ENCODE measurements around the gene KMT2A. TPM values are rescaled to one million over a fixed set of nuclear protein-coding genes. Genes with fewer than 3 reads are reported as not detected.

The KMT2A gene
- total RNA-seq, 1 donor from 2014 or later: 71.1 TPM

DNA sequence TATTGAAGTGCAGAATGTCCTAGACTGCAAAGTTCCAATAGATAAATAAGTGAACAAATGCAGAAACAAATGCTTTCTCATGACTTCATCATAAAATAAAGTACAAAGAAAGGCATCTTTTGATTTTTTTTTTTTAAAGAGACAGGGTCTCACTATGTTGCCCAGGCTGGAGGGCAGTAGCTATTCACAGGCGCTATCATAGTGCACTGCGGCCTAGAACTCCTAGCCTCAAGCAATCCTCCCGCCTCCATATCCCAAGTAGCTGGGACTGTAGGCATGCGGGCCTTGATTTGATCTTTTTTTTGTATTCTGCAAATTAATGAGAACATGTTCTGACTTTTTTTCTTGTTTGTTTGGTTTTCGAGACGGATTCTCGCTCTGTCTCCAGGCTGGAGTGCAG is 138.3 kb downstream of the KMT2A start:
- no peak overlapping the region for H3K27ac Mint-ChIP-seq
- H3K27me3 Mint-ChIP-seq: no peaks in the 10 kb centered on the region
- peaks cover 39% of the 10 kb centered on the region for H3K4me1 Mint-ChIP-seq (ENCODE audit: unreplicated experiment)
- H3K36me3 Mint-ChIP-seq: peaks cover 4% of the 10 kb centered on the region
- peak overlapping the region; percentile 74 for H3K4me3 Mint-ChIP-seq
- no peak for TF ChIP-seq CTCF (conservative IDR thresholded peaks at IDR 0.05)
- no peak for DNase-seq (ENCODE audit: extremely low spot score, unreplicated experiment)
- no peaks in the 10 kb centered on the region for H3K9me3 Mint-ChIP-seq

Other genes starting within 250 kb of the KMT2A start
- gene JAML, start 211.5 kb upstream of the KMT2A start, total RNA-seq (ENCODE audit: low replicate concordance): 0.19 and 0.57 TPM in 2 replicates
- gene MPZL3, start 184.1 kb upstream of the KMT2A start, total RNA-seq (ENCODE audit: low replicate concordance): 10.2 and 32.1 TPM in 2 replicates
- 32.7 and 113 TPM in 2 replicates for gene MPZL2, start 172.2 kb upstream of the KMT2A start, total RNA-seq (ENCODE audit: low replicate concordance)
- not detected in 2 replicates for gene CD3E, start 131.8 kb upstream of the KMT2A start, total RNA-seq (ENCODE audit: low replicate concordance)
- not detected in 2 replicates for gene CD3D, start 93.8 kb upstream of the KMT2A start, total RNA-seq (ENCODE audit: low replicate concordance)
- gene CD3G, start 92.1 kb upstream of the KMT2A start, total RNA-seq (ENCODE audit: low replicate concordance): 0.21 TPM in 1 of 2 replicates, not detected in the other
- gene UBE4A, start 76.9 kb upstream of the KMT2A start, total RNA-seq (ENCODE audit: low replicate concordance): 42.5 and 43.6 TPM in 2 replicates
- gene ATP5MG, start 34.9 kb upstream of the KMT2A start, total RNA-seq (ENCODE audit: low replicate concordance): 207 and 263 TPM in 2 replicates
- 1.6 and 1.8 TPM in 2 replicates for gene TTC36, start 91.0 kb downstream of the KMT2A start, total RNA-seq (ENCODE audit: low replicate concordance)
- gene TMEM25, start 94.7 kb downstream of the KMT2A start, total RNA-seq (ENCODE audit: low replicate concordance): 35.8 and 47.3 TPM in 2 replicates
- 18.9 and 28.7 TPM in 2 replicates for gene IFT46, start 129.4 kb downstream of the KMT2A start, total RNA-seq (ENCODE audit: low replicate concordance)
- gene ARCN1, start 135.9 kb downstream of the KMT2A start, total RNA-seq (ENCODE audit: low replicate concordance): 139 and 175 TPM in 2 replicates
- gene PHLDB1, start 171.1 kb downstream of the KMT2A start, total RNA-seq (ENCODE audit: low replicate concordance): 21.2 and 63.1 TPM in 2 replicates
- 0.33 and 0.41 TPM in 2 replicates for gene TREH, start 243.2 kb downstream of the KMT2A start, total RNA-seq (ENCODE audit: low replicate concordance)

All from type B pancreatic cell (in vitro differentiated cells).